Measurements from ENCODE around the gene A1CF. TPM values are rescaled to one million over a fixed set of nuclear protein-coding genes. Genes with fewer than 3 reads are reported as not detected.
"Not testable (repeated sequence)": the region's sequence is repeated elsewhere in the genome, so short reads cannot be mapped to it uniquely, and the experiment has no call there.

A1CF gene, protein sequence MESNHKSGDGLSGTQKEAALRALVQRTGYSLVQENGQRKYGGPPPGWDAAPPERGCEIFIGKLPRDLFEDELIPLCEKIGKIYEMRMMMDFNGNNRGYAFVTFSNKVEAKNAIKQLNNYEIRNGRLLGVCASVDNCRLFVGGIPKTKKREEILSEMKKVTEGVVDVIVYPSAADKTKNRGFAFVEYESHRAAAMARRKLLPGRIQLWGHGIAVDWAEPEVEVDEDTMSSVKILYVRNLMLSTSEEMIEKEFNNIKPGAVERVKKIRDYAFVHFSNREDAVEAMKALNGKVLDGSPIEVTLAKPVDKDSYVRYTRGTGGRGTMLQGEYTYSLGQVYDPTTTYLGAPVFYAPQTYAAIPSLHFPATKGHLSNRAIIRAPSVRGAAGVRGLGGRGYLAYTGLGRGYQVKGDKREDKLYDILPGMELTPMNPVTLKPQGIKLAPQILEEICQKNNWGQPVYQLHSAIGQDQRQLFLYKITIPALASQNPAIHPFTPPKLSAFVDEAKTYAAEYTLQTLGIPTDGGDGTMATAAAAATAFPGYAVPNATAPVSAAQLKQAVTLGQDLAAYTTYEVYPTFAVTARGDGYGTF
- total RNA-seq (not detected), polyA plus RNA-seq (not detected)

DNA sequence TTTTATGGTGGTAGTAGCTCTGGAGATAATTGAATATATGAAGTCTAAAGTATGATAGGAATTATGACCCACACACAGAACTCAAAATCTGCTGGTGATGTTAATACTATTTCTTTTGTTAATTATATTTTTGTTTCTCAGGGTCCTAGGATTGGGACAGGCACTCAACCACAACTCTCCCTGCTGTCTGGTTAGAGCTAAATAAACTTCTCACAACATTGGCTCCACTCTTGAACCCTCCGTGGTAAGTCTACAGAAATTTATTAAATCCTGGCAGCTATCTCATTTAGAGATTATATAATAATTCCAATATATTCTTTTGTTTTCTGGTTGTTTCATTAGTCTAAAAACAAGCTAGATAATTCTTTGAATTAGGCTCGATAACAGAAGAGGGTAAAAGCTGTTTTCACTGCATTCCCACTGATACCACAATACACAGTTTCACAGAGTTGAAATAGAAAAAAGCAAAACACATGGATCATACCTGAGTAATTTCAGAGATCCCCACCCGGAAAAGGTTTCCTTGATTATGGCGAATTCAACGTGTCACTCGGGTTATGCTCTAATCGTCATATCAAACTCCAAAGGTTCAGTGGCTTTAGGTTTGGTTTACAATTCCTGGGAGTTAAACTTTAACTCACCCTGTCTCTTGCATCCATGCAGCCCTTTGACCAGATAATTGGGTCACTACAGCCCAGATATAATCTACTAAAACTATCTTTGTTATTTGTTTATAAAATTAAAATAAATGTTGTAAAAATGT lies at the start of gene A1CF:
A1CF (minus strand) TSS at position 531 of the 763 bp plus-strand sequence. CDS start 25,687 bp downstream, outside the sequence.
- Histone ChIP-seq H3K27ac (ENCODE audit: low read depth, low read length) (no peak within 1 kb of the TSS), H3K36me3 (ENCODE audit: insufficient read depth, low read length) (no peaks in the 10 kb centered on the region), H3K4me3 (ENCODE audit: low read length) (no peak within 1 kb of the TSS), H3K9me3 (ENCODE audit: low read length) (no peaks in the 10 kb centered on the region), H3K27me3 (ENCODE audit: insufficient read depth, low read length, poor library complexity, severe bottlenecking) (no peaks in the 10 kb centered on the region), H3K4me1 (ENCODE audit: insufficient read depth, low read length) (no peaks in the 10 kb centered on the region)
- DNase-seq = no peak
- Mint-ChIP-seq H3K9me3 (no peaks in the 10 kb centered on the region), H3K36me3 (no peaks in the 10 kb centered on the region), H3K4me3 (no peak within 1 kb of the TSS), H3K4me1 (no peaks in the 10 kb centered on the region), H3K27me3 (peaks cover 7 to 60% of the 10 kb centered on the region in 2 donors), H3K27ac (no peak within 1 kb of the TSS)
- ChIA-PET POLR2A (no interaction called here), CTCF (no interaction called here)

DNA sequence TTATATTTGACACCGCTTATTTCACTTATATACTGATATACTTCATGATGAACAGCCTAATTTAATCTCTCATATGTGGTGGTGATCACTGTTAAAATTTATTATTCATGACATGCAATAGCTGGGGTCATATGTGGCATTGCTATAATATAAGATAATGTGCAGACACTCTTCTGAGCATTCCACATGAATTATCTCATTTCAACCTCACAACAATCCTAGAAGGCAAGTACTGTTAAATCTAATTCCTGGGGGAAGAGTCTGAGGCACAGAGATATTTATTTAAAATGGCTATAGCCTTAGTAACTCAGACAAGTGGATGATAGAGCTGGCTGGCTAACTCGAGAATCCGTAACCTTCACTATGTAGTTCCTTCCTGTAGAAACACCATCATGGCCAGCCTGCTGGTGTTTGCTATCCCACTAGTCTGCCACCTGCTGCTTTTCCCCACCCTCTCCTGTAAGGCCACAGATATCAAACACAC lies 46.6 kb upstream of the A1CF start:
- H3K4me1 Mint-ChIP-seq = no peaks in the 10 kb centered on the region

DNA sequence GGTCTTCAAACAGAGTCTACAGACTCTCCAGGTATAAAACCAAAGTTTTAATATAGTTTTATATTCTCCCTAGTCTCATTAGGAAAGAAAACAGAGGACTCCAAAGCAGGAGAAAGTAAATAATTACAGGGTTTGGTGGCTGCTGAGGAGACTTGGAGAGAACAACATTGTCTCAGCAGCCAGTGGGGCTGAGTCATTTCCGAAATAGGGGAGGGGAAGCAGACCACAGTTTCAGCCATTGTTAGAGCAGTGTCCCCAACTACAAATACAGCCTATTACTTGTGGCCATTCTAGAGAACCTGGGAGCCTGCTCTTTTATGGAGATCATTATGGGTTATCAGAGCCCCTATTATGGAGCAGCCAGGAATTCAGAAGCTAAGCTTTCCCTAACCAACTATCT lies 44.2 kb upstream of the A1CF start:
- CTCF ChIA-PET = no interaction called here
- H3K4me1 ChIP-seq (ENCODE audit: insufficient read depth, low read length) = no peaks in the 10 kb centered on the region

More for the DNA sequence above, 46.6 kb upstream of the A1CF start:
- Mint-ChIP-seq H3K27ac (no peak overlapping the region), H3K27me3 (peaks cover 4 to 17% of the 10 kb centered on the region in 2 donors), H3K4me3 (no peak overlapping the region), H3K9me3 (no peaks in the 10 kb centered on the region), H3K36me3 (no peaks in the 10 kb centered on the region)
- Histone ChIP-seq H3K27ac (ENCODE audit: low read depth, low read length) (no peak overlapping the region), H3K4me3 (ENCODE audit: low read length) (no peak overlapping the region), H3K4me1 (ENCODE audit: insufficient read depth, low read length) (no peaks in the 10 kb centered on the region), H3K27me3 (ENCODE audit: insufficient read depth, low read length, poor library complexity, severe bottlenecking) (no peaks in the 10 kb centered on the region), H3K36me3 (ENCODE audit: insufficient read depth, low read length) (no peaks in the 10 kb centered on the region), H3K9me3 (ENCODE audit: low read length) (no peaks in the 10 kb centered on the region)
- ChIA-PET CTCF (no interaction called here), POLR2A (no interaction called here)
- no peak for DNase-seq

DNA sequence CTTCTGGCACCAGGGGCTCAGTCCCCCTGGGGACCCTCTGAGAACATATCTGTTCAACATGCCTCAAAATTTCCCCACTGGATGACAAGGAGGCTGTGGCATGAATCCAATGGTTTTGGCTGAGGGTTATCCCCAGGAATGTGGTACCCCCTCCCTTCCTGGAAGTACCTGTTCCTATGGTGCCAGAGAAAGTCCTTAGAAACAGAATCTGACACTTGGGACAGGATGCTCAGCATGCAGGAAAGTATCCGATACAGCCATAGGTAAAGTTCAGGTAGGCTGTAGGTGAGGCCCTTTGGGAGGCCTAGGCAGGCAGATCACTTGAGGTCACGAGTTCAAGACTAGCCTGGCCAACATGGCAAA lies 42.7 kb upstream of the A1CF start:
- peaks cover 4 to 7% (median 6%) of the 10 kb centered on the region in 5 donors for H3K9me3 Mint-ChIP-seq
- CTCF ChIA-PET = no interaction called here
- H3K27me3 ChIP-seq (ENCODE audit: insufficient read depth, low read length, poor library complexity, severe bottlenecking) = no peaks in the 10 kb centered on the region
- H3K4me3 ChIP-seq (ENCODE audit: low read length) = no peak overlapping the region
- no peaks in the 10 kb centered on the region for H3K4me1 ChIP-seq (ENCODE audit: insufficient read depth, low read length)
- no peak overlapping the region for H3K4me3 Mint-ChIP-seq
- peaks cover 3 to 10% of the 10 kb centered on the region in 2 donors for H3K27me3 Mint-ChIP-seq
- H3K27ac ChIP-seq (ENCODE audit: low read depth, low read length) = no peak overlapping the region
- POLR2A ChIA-PET = no interaction called here
- no peaks in the 10 kb centered on the region for H3K36me3 ChIP-seq (ENCODE audit: insufficient read depth, low read length)
- no peak overlapping the region for H3K27ac Mint-ChIP-seq
- H3K9me3 ChIP-seq (ENCODE audit: low read length) = no peaks in the 10 kb centered on the region
- no peak for DNase-seq
- no peaks in the 10 kb centered on the region for H3K4me1 Mint-ChIP-seq
- H3K36me3 Mint-ChIP-seq = peaks cover 0 to 3% (median 0%) of the 10 kb centered on the region in 3 donors

More for the DNA sequence above, 44.2 kb upstream of the A1CF start:
- no peak for DNase-seq
- H3K4me1 Mint-ChIP-seq = no peaks in the 10 kb centered on the region
- POLR2A ChIA-PET = no interaction called here
- H3K27me3 Mint-ChIP-seq = peaks cover 2 to 10% of the 10 kb centered on the region in 2 donors
- Histone ChIP-seq H3K9me3 (ENCODE audit: low read length) (no peaks in the 10 kb centered on the region), H3K36me3 (ENCODE audit: insufficient read depth, low read length) (no peaks in the 10 kb centered on the region), H3K4me3 (ENCODE audit: low read length) (no peak overlapping the region), H3K27me3 (ENCODE audit: insufficient read depth, low read length, poor library complexity, severe bottlenecking) (no peaks in the 10 kb centered on the region), H3K27ac (ENCODE audit: low read depth, low read length) (no peak overlapping the region)
- H3K9me3 Mint-ChIP-seq = no peaks in the 10 kb centered on the region
- no peak overlapping the region for H3K4me3 Mint-ChIP-seq
- no peaks in the 10 kb centered on the region for H3K36me3 Mint-ChIP-seq
- H3K27ac Mint-ChIP-seq = no peak overlapping the region

DNA sequence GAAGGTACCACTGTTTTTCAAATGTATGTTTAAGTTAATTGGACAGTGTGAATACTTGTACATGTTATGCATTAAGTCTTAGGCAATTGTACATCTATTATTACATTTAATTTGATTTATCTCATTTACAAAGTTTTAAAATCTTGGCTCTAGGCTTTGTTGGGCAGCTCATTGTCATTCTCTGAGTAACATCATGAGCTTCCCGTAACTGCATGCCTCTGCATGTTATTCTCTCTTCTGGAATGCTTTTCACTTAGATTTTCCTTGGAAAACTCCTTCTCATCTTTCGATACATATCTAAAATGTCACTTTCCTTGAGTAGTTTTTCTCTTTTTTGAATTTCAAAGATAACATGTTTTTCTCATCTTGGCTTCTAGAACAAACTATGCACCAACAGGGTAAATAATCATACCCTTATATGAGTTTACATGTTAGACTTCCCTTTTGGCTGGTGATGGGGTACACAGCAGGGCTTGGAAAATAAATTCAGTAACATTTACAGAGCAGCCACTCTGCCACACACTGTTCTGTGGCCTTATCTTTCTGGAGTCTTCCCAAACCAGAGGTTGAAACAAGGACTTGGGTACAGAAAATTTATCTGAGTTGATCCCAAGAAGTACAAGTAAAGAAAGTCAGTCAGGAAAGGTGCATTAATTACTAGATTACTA lies 42.2 kb upstream of the A1CF start:
- Histone ChIP-seq H3K27ac (ENCODE audit: low read depth, low read length) (no peak overlapping the region), H3K9me3 (ENCODE audit: low read length) (no peaks in the 10 kb centered on the region), H3K4me1 (ENCODE audit: insufficient read depth, low read length) (no peaks in the 10 kb centered on the region), H3K27me3 (ENCODE audit: insufficient read depth, low read length, poor library complexity, severe bottlenecking) (no peaks in the 10 kb centered on the region), H3K4me3 (ENCODE audit: low read length) (no peak overlapping the region), H3K36me3 (ENCODE audit: insufficient read depth, low read length) (no peaks in the 10 kb centered on the region)
- CTCF ChIA-PET = no interaction called here
- Mint-ChIP-seq H3K4me1 (no peaks in the 10 kb centered on the region), H3K27ac (no peak overlapping the region), H3K36me3 (peaks cover 0 to 3% (median 0%) of the 10 kb centered on the region in 3 donors), H3K27me3 (peaks cover 4 to 10% of the 10 kb centered on the region in 2 donors), H3K4me3 (no peak overlapping the region), H3K9me3 (peaks cover 4 to 11% (median 6%) of the 10 kb centered on the region in 5 donors)
- no peak for DNase-seq
- POLR2A ChIA-PET = no interaction called here

DNA sequence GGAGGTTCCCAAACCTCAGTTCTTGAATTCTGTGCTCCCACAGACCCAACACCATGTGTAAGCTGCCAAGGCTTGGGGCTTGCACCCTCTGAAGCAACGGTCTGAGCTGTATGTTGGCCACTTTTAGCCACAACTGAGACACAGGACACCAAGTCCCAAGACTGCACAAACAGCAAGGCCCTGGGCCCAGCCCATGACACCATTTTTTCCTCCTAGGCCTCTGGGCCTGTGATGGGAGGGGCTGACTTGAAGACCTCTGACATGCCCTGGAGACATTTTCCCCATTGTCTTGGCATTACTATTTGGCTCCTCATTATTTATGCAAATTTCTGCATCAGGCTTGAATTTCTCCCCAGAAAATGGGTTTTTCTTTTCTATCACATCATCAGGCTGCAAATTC lies 38.0 kb upstream of the A1CF start:
- POLR2A ChIA-PET; H3K36me3 Mint-ChIP-seq; H3K4me1 ChIP-seq (ENCODE audit: insufficient read depth, low read length); H3K27ac ChIP-seq (ENCODE audit: low read depth, low read length); H3K4me3 Mint-ChIP-seq; H3K9me3 ChIP-seq (ENCODE audit: low read length); CTCF ChIA-PET; H3K27me3 ChIP-seq (ENCODE audit: insufficient read depth, low read length, poor library complexity, severe bottlenecking); H3K36me3 ChIP-seq (ENCODE audit: insufficient read depth, low read length); H3K27ac Mint-ChIP-seq; DNase-seq; H3K4me3 ChIP-seq (ENCODE audit: low read length); H3K4me1 Mint-ChIP-seq: not testable (repeated sequence)
- peaks cover 4 to 17% (median 10%) of the 10 kb centered on the region in 5 donors for H3K9me3 Mint-ChIP-seq
- peaks cover 6 to 22% of the 10 kb centered on the region in 2 donors for H3K27me3 Mint-ChIP-seq

DNA sequence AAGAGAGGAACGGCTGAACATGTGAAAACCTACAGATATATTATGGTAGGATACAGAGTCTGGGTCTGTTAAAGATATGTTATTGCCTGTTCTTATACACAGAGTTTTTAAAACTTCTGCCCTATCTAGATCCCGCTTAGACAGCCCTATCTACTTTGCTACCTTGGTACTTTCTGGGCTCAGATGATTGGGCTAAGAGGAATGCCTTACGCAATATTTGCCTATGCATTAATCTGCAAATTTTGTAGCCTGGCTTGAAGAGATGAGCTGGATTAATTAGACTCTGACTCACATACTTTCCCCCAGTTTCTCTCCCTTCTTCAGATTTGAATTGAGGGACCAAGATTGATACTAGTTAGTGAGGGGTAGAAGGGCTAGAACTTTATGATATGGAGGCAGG lies 33.6 kb upstream of the A1CF start:
- H3K27me3 ChIP-seq (ENCODE audit: insufficient read depth, low read length, poor library complexity, severe bottlenecking) = no peaks in the 10 kb centered on the region
- CTCF ChIA-PET = no interaction called here

More for the DNA sequence above, 33.6 kb upstream of the A1CF start:
- Histone ChIP-seq H3K36me3 (ENCODE audit: insufficient read depth, low read length) (no peaks in the 10 kb centered on the region), H3K9me3 (ENCODE audit: low read length) (no peaks in the 10 kb centered on the region), H3K4me3 (ENCODE audit: low read length) (no peak overlapping the region), H3K27ac (ENCODE audit: low read depth, low read length) (no peak overlapping the region), H3K4me1 (ENCODE audit: insufficient read depth, low read length) (no peaks in the 10 kb centered on the region)
- Mint-ChIP-seq H3K27ac (no peak overlapping the region), H3K9me3 (peaks cover 4 to 14% (median 7%) of the 10 kb centered on the region in 5 donors), H3K36me3 (peaks cover 0 to 2% (median 0%) of the 10 kb centered on the region in 3 donors), H3K4me1 (no peaks in the 10 kb centered on the region), H3K4me3 (no peak overlapping the region), H3K27me3 (peaks cover 3 to 24% of the 10 kb centered on the region in 2 donors)
- POLR2A ChIA-PET = no interaction called here
- no peak for DNase-seq

Measured in CD8-positive, alpha-beta memory T cell (primary cell).